Measurements from ENCODE around the gene ADAMTS14. TPM values are rescaled to one million over a fixed set of nuclear protein-coding genes. Genes with fewer than 3 reads are reported as not detected.

Gene ADAMTS14
- total RNA-seq, 2 donors from 2014 or later, result 0.44 to 0.79 TPM

DNA sequence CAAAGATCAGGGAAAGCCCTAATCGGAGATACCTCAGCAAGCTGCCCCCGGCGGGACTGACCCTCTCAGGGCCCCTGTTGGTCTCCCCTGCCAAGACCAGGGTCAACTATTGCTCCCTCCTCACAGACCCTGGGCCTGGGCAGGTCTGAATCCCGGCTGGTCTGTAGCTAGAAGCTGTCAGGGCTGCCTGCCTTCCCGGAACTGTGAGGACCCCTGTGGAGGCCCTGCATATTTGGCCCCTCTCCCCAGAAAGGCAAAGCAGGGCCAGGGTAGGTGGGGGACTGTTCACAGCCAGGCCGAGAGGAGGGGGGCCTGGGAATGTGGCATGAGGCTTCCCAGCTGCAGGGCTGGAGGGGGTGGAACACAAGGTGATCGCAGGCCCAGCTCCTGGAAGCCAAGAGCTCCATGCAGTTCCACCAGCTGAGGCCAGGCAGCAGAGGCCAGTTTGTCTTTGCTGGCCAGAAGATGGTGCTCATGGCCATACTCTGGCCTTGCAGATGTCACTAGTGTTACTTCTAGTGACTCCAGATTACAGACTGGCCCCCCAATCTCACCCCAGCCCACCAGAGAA is 88.8 kb downstream of the ADAMTS14 start:
- Histone ChIP-seq H3K4me1 (ENCODE audit: control insufficient read depth, insufficient read depth, low read length) (no peaks in the 10 kb centered on the region), H3K9me3 (ENCODE audit: control insufficient read depth, low read length) (peaks cover 10% of the 10 kb centered on the region), H3K9ac (ENCODE audit: extremely low read depth, low read length, poor library complexity, severe bottlenecking) (no peak overlapping the region), H3K27ac (ENCODE audit: low read depth, low read length) (no peak overlapping the region), H3K27me3 (ENCODE audit: control insufficient read depth, insufficient read depth, low read length, poor library complexity, severe bottlenecking) (no peaks in the 10 kb centered on the region), H3K4me3 (ENCODE audit: low read length) (no peak overlapping the region), H3K36me3 (ENCODE audit: control insufficient read depth, insufficient read depth, low read length) (no peaks in the 10 kb centered on the region)
- no peak overlapping the region for H3K4me3 Mint-ChIP-seq
- H3K4me1 Mint-ChIP-seq, result peaks cover 6% of the 10 kb centered on the region
- peak overlapping the region; percentile 35 for H3K27ac Mint-ChIP-seq
- no peaks in the 10 kb centered on the region for H3K27me3 Mint-ChIP-seq (ENCODE audit: insufficient read depth)
- DNase-seq, result peak; percentile 89
- H3K36me3 Mint-ChIP-seq (ENCODE audit: low read depth), result no peaks in the 10 kb centered on the region
- TF ChIP-seq, protein P1, sequence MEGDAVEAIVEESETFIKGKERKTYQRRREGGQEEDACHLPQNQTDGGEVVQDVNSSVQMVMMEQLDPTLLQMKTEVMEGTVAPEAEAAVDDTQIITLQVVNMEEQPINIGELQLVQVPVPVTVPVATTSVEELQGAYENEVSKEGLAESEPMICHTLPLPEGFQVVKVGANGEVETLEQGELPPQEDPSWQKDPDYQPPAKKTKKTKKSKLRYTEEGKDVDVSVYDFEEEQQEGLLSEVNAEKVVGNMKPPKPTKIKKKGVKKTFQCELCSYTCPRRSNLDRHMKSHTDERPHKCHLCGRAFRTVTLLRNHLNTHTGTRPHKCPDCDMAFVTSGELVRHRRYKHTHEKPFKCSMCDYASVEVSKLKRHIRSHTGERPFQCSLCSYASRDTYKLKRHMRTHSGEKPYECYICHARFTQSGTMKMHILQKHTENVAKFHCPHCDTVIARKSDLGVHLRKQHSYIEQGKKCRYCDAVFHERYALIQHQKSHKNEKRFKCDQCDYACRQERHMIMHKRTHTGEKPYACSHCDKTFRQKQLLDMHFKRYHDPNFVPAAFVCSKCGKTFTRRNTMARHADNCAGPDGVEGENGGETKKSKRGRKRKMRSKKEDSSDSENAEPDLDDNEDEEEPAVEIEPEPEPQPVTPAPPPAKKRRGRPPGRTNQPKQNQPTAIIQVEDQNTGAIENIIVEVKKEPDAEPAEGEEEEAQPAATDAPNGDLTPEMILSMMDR (conservative IDR thresholded peaks at IDR 0.05), result peak; percentile 64
- H3K9me3 Mint-ChIP-seq, result peaks cover 11% of the 10 kb centered on the region
- WGBS, 2 experiments (ENCODE audit: insufficient coverage in 1 of 2, insufficient read length in 1 of 2), result 35 to 54% methylated on average over 2 to 7 of the region's 7 CpGs

DNA sequence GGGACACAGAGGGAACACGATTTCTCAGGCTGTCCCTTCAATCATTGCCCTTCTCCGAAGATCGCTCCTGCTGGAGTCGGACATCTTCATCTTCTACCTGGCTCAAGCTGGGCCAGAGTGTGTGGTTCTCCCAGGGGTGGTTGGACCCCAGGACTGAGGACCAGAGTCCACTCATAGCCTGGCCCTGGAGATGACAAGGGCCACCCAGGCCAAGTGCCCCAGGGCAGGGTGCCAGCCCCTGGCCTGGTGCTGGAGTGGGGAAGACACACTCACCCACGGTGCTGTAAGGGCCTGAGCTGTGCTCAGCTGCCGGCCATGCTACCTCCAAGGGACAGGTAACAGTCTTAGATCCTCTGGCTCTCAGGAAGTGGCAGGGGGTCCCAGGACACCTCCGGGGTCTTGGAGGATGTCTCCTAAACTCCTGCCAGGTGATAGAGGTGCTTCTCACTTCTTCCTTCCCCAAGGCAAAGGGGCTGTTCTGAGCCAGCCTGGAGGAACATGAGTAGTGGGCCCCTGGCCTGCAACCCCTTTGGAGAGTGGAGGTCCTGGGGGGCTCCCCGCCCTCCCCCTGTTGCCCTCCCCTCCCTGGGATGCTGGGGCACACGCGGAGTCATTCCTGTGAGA is 89.5 kb downstream of the ADAMTS14 start:
- H3K9me3 Mint-ChIP-seq, result peaks cover 18% of the 10 kb centered on the region
- TF ChIP-seq, protein P1 (conservative IDR thresholded peaks at IDR 0.05), result no peak
- no peak overlapping the region for H3K27ac ChIP-seq (ENCODE audit: low read depth, low read length)
- no peaks in the 10 kb centered on the region for H3K4me1 ChIP-seq (ENCODE audit: control insufficient read depth, insufficient read depth, low read length)
- H3K27ac Mint-ChIP-seq, result no peak overlapping the region
- H3K4me3 Mint-ChIP-seq, result no peak overlapping the region
- no peak overlapping the region for H3K9ac ChIP-seq (ENCODE audit: extremely low read depth, low read length, poor library complexity, severe bottlenecking)
- no peak for DNase-seq
- no peak overlapping the region for H3K4me3 ChIP-seq (ENCODE audit: low read length)
- H3K4me1 Mint-ChIP-seq, result peaks cover 6% of the 10 kb centered on the region
- no peaks in the 10 kb centered on the region for H3K27me3 Mint-ChIP-seq (ENCODE audit: insufficient read depth)
- H3K36me3 Mint-ChIP-seq (ENCODE audit: low read depth), result no peaks in the 10 kb centered on the region
- H3K9me3 ChIP-seq (ENCODE audit: control insufficient read depth, low read length), result peaks cover 17% of the 10 kb centered on the region
- WGBS, 2 experiments (ENCODE audit: insufficient coverage in 1 of 2, insufficient read length in 1 of 2), result 92 to 97% methylated on average over 5 to 10 of the region's 10 CpGs
- H3K27me3 ChIP-seq (ENCODE audit: control insufficient read depth, insufficient read depth, low read length, poor library complexity, severe bottlenecking), result no peaks in the 10 kb centered on the region
- H3K36me3 ChIP-seq (ENCODE audit: control insufficient read depth, insufficient read depth, low read length), result no peaks in the 10 kb centered on the region

DNA sequence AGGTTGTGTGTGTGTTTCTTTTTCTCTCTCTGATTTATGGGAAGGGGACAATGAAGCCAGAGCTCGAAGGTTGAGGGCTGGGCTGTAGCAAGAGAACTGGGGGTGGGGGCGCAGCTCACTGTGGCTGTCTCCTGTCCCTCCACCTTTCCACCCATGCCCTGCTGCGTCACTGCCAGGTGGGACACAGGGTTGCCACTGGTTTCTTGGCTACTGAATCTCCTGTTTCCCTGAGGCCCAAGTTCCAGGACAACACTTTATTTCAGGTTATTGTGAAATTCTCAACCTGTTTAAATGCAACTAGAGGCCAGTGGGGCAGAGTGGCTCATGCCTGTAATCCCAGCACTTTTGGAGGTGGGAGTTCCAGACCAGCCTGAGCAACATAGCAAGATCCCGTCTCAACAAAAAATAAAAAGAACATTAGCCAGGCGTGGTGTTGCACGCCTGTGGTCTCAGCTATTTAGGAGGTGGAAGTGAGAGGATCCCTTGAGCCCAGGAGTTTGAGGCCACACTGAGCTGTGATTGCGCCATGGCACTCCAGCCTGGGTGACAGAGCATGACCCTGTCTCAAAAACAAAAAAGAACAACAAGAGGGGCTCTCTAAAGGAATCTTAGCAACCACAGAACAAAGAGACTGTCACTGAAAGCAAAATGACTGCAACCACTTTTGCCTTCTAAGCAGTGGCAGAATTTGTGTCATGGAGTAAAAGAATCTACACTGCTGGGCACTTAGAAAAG is 90.3 kb downstream of the ADAMTS14 start:
- no peak for DNase-seq
- Histone ChIP-seq H3K4me1 (ENCODE audit: control insufficient read depth, insufficient read depth, low read length) (no peaks in the 10 kb centered on the region), H3K4me3 (ENCODE audit: low read length) (no peak overlapping the region), H3K9me3 (ENCODE audit: control insufficient read depth, low read length) (peaks cover 17% of the 10 kb centered on the region), H3K27ac (ENCODE audit: low read depth, low read length) (no peak overlapping the region), H3K9ac (ENCODE audit: extremely low read depth, low read length, poor library complexity, severe bottlenecking) (no peak overlapping the region), H3K36me3 (ENCODE audit: control insufficient read depth, insufficient read depth, low read length) (no peaks in the 10 kb centered on the region), H3K27me3 (ENCODE audit: control insufficient read depth, insufficient read depth, low read length, poor library complexity, severe bottlenecking) (no peaks in the 10 kb centered on the region)
- Mint-ChIP-seq H3K27me3 (ENCODE audit: insufficient read depth) (no peaks in the 10 kb centered on the region), H3K36me3 (ENCODE audit: low read depth) (no peaks in the 10 kb centered on the region), H3K27ac (no peak overlapping the region), H3K4me3 (no peak overlapping the region), H3K9me3 (peaks cover 21% of the 10 kb centered on the region), H3K4me1 (peaks cover 6% of the 10 kb centered on the region)
- 75 to 96% methylated on average over 4 to 7 of the region's 7 CpGs for WGBS, 2 experiments (ENCODE audit: insufficient coverage in 1 of 2, insufficient read length in 1 of 2)
- TF ChIP-seq, protein P1 (conservative IDR thresholded peaks at IDR 0.05), result no peak

Measured in endodermal cell (in vitro differentiated cells).